ENCODE measurements around the gene CLEC2A.

DNA sequence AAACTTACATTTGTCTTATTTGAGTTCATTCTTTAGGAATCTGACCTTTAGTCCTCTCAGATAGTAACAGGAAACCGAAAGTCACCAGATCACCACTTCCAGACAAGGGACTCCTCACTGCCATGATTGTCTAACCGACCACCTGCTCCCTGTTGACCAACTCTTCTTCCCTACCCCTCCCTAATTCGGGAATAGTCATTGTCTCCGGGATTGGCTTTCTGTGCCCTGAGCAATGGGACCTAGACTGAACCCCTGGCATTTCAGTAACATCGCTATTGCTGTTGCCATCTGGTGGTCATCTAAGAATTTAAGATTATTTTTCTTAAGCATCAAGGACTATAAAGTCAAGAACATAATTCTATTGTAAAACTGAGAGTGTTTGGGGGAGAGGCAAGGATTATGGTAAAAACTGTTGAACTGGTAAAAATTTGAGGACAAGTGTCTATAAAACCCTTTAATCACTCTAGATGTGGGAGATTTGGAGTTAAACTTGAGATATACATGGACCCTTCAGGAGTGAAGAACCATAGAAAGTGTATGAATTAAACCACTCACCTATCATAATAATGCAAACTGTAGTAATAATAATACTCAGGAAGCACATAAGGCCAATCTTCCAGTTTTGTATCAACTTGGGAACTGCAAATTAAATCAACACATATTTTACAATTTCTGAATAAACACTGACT, 6.3 kb downstream of the CLEC2A start:
- TF ChIP-seq, protein P1, sequence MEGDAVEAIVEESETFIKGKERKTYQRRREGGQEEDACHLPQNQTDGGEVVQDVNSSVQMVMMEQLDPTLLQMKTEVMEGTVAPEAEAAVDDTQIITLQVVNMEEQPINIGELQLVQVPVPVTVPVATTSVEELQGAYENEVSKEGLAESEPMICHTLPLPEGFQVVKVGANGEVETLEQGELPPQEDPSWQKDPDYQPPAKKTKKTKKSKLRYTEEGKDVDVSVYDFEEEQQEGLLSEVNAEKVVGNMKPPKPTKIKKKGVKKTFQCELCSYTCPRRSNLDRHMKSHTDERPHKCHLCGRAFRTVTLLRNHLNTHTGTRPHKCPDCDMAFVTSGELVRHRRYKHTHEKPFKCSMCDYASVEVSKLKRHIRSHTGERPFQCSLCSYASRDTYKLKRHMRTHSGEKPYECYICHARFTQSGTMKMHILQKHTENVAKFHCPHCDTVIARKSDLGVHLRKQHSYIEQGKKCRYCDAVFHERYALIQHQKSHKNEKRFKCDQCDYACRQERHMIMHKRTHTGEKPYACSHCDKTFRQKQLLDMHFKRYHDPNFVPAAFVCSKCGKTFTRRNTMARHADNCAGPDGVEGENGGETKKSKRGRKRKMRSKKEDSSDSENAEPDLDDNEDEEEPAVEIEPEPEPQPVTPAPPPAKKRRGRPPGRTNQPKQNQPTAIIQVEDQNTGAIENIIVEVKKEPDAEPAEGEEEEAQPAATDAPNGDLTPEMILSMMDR (IDR thresholded peaks at IDR 0.05): peak; percentile 64
- no peak for TF ChIP-seq REST (IDR thresholded peaks at IDR 0.05; ENCODE audit: insufficient read depth in 1 of 2, low read depth in 2 of 2, low read length in 1 of 2)
- no peak for TF ChIP-seq SIN3A (IDR thresholded peaks at IDR 0.05; ENCODE audit: borderline replicate concordance, insufficient read depth, low read depth, low read length)
